Loucy (cell line): ENCODE results near the gene MAP7.

Experiments
- H2AFZ ChIP-seq: fragments of 200-600 bp; sonication (generic); 2 replicates; pipeline ENCODE4 v1.6.0; 2016; ENCODE audit warnings: antibody characterized with exemption, mild to moderate bottlenecking, low read length, moderate library complexity
- H3F3A ChIP-seq: fragments of 200-600 bp; 2 replicates; pipeline ENCODE4 v1.6.0; 2016; ENCODE audit warnings: antibody characterized with exemption, low read depth, mild to moderate bottlenecking
- H3K27me3 ChIP-seq: fragments of 200-600 bp; sonication (generic); 2 replicates; pipeline ENCODE4 v1.6.1; 2014; ENCODE audit warnings: low read length, mild to moderate bottlenecking; ENCODE audit not compliant: insufficient read depth, poor library complexity, severe bottlenecking
- H3K36me3 ChIP-seq: fragments of 200-600 bp; sonication (generic); 2 replicates; pipeline ENCODE4 v1.6.1; 2016; ENCODE audit warnings: low read length; ENCODE audit not compliant: insufficient read depth
- H3K4me1 ChIP-seq: fragments of 200-600 bp; sonication (generic); 2 replicates; pipeline ENCODE4 v1.5.1; 2014; ENCODE audit warnings: low read length, mild to moderate bottlenecking; ENCODE audit not compliant: insufficient read depth, poor library complexity, severe bottlenecking
- H3K4me2 ChIP-seq: fragments of 200-600 bp; sonication (generic); 2 replicates; pipeline ENCODE4 v1.6.0; 2014; ENCODE audit warnings: antibody characterized with exemption, low read length, low read depth, mild to moderate bottlenecking; ENCODE audit not compliant: poor library complexity, severe bottlenecking
- H3K4me3 ChIP-seq: fragments of 200-600 bp; sonication (generic); 2 replicates; pipeline ENCODE4 v1.5.1; 2014; ENCODE audit warnings: low read length, mild to moderate bottlenecking, mixed read lengths; ENCODE audit not compliant: poor library complexity, severe bottlenecking
- H3K79me2 ChIP-seq: fragments of 200-600 bp; sonication (generic); 2 replicates; pipeline ENCODE4 v1.6.1; 2014; ENCODE audit warnings: low read length; ENCODE audit not compliant: insufficient read depth
- H3K9ac ChIP-seq: fragments of 200-600 bp; sonication (generic); 2 replicates; pipeline ENCODE4 v1.6.0; 2014; ENCODE audit warnings: mild to moderate bottlenecking, low read depth, low read length, moderate library complexity; ENCODE audit not compliant: poor library complexity, severe bottlenecking
- H3K9me2 ChIP-seq: fragments of 200-600 bp; sonication (generic); replicated peaks from 2 replicates; pipeline ENCODE4 v1.6.1; 2016; ENCODE audit warnings: low read depth, low read length, mixed read lengths
- H3K9me3 ChIP-seq: fragments of 200-600 bp; sonication (generic); 2 replicates; pipeline ENCODE4 v1.6.1; 2014; ENCODE audit warnings: mild to moderate bottlenecking, antibody characterized with exemption, low read length, low read depth; ENCODE audit not compliant: insufficient read depth
- H4K20me1 ChIP-seq: fragments of 200-600 bp; sonication (generic); 2 replicates; pipeline ENCODE4 v1.6.0; 2014; ENCODE audit warnings: antibody characterized with exemption, low read length, mild to moderate bottlenecking; ENCODE audit not compliant: insufficient read depth, poor library complexity, severe bottlenecking
- CTCF ChIP-seq: fragments of 200-600 bp; sonication (generic); conservative IDR thresholded peaks from 2 replicates; pipeline ENCODE4 v1.5.1; 2014; ENCODE audit warnings: mild to moderate bottlenecking, antibody characterized with exemption, low read length
- EZH2phosphoT487 ChIP-seq: fragments of 200-600 bp; IDR thresholded peaks from 2 replicates; pipeline ENCODE4 v1.6.1; 2018; ENCODE audit warnings: antibody characterized with exemption, mild to moderate bottlenecking, moderate library complexity, borderline replicate concordance

Gene MAP7

DNA sequence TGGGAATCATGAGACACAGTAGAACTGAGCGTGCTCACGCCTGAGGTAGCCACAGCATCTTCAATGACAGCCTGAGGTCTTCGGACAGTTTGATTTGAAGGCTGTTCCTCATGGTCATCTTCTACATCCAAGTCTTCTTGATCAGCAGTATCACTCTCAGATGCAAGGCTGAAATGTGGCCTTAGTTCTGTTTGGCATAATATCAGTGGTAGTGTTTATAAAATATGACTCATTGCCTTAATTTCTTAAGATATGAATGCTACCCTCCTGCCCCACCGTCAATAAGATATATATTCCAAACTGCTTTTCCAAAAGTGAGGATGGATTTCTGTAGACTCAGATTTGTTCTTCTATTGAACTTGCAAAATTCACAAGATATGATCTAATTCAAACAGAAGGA lies 17.5 kb upstream of the MAP7 start:
- Histone ChIP-seq H3K4me3 (peak overlapping the region; percentile 29), H2AFZ (no peak overlapping the region), H3K27me3 (peaks cover 84% of the 10 kb centered on the region), H4K20me1 (no peaks in the 10 kb centered on the region), H3K9me2 (no peaks in the 10 kb centered on the region), H3K9ac (peak overlapping the region; percentile 23), H3K4me1 (peaks cover 47% of the 10 kb centered on the region), H3K36me3 (no peaks in the 10 kb centered on the region), H3F3A (peaks cover 7% of the 10 kb centered on the region), H3K4me2 (peak overlapping the region; percentile 53), H3K79me2 (no peaks in the 10 kb centered on the region), H3K9me3 (peaks cover 27% of the 10 kb centered on the region)
- TF ChIP-seq CTCF, result no peak
- TF ChIP-seq EZH2phosphoT487, result no peak

- H3F3A ChIP-seq, result peaks cover 7% of the 10 kb centered on the region
- H3K9ac ChIP-seq, result peak overlapping the region; percentile 26
- peak overlapping the region; percentile 53 for H3K4me2 ChIP-seq
- no peaks in the 10 kb centered on the region for H3K79me2 ChIP-seq
- no peaks in the 10 kb centered on the region for H3K36me3 ChIP-seq
- H3K9me2 ChIP-seq, result no peaks in the 10 kb centered on the region
- peaks cover 85% of the 10 kb centered on the region for H3K27me3 ChIP-seq
- TF ChIP-seq CTCF, result no peak
- TF ChIP-seq EZH2phosphoT487, result peak; percentile 99
- H2AFZ ChIP-seq, result no peak overlapping the region
- no peaks in the 10 kb centered on the region for H4K20me1 ChIP-seq
- peaks cover 53% of the 10 kb centered on the region for H3K4me1 ChIP-seq
- H3K9me3 ChIP-seq, result peaks cover 27% of the 10 kb centered on the region
- H3K4me3 ChIP-seq, result peak overlapping the region; percentile 29
Measured at GRCh38 chr6:136566851-136567250, 16.6 kb upstream of the MAP7 start.

- peaks cover 7% of the 10 kb centered on the region for H3F3A ChIP-seq
- no peaks in the 10 kb centered on the region for H4K20me1 ChIP-seq
- TF ChIP-seq EZH2phosphoT487, result no peak
- no peak for TF ChIP-seq CTCF
- H2AFZ ChIP-seq, result no peak overlapping the region
- peaks cover 19% of the 10 kb centered on the region for H3K9me3 ChIP-seq
- no peaks in the 10 kb centered on the region for H3K9me2 ChIP-seq
- peak overlapping the region; percentile 26 for H3K9ac ChIP-seq
- peaks cover 53% of the 10 kb centered on the region for H3K4me1 ChIP-seq
- H3K79me2 ChIP-seq, result no peaks in the 10 kb centered on the region
- H3K27me3 ChIP-seq, result peaks cover 85% of the 10 kb centered on the region
- peak overlapping the region; percentile 53 for H3K4me2 ChIP-seq
- peak overlapping the region; percentile 29 for H3K4me3 ChIP-seq
- H3K36me3 ChIP-seq, result no peaks in the 10 kb centered on the region
Measured at GRCh38 chr6:136566007-136566487, 15.8 kb upstream of the MAP7 start.
